A673 (cell line): ENCODE results near the gene ZC3H18.

Experiments
- CTCF ChIP-seq: fragments of 300-800, 200-600 bp; sonication (generic); conservative IDR thresholded peaks from 2 replicates; pipeline ENCODE4 v1.5.1; 2017; ENCODE audit warnings: low read depth, mild to moderate bottlenecking, antibody characterized with exemption, low read length, moderate library complexity, mixed read lengths
- EZH2 ChIP-seq: fragments of 200-600 bp; sonication (generic); IDR thresholded peaks from 2 replicates; pipeline ENCODE4 v1.6.1; 2017; ENCODE audit warnings: borderline replicate concordance, low read depth, mild to moderate bottlenecking, mixed read lengths, antibody characterized with exemption, low read length; ENCODE audit not compliant: poor library complexity, severe bottlenecking

GRCh38 chr16:88534638-88535190 is 35.5 kb upstream of the ZC3H18 start:
- no peak for TF ChIP-seq EZH2
- TF ChIP-seq CTCF = no peak
